ENCODE results near the gene ARHGEF16. TPM values are rescaled to one million over a fixed set of nuclear protein-coding genes. Genes with fewer than 3 reads are reported as not detected.

The ARHGEF16 gene
- 0.89 TPM for total RNA-seq
- long read RNA-seq, transcript ARHGEF16-203 (15 exons, 3,061 nt), result major isoform, 5 of 8 reads
- long read RNA-seq, partial matches to known transcripts, result 0 of 8 reads
- long read RNA-seq, other reads (novel, unspliced or antisense), result 2 of 8 reads

- intact Hi-C loops (cut with DNase I), result loop anchor here (2.0 kb wide), 1 partner anchor 31 kb away; no protein-coding TSS in a partner anchor
- DNase-seq (peak; percentile 68), ATAC-seq (ENCODE audit: poor library complexity) (peak; percentile 76)
Measured at GRCh38 chr1:3453891-3454810, at the start of gene ARHGEF16. ARHGEF16 (plus strand) TSS chr1:3454665; CDS start chr1:3463085, 8,420 bp downstream.

DNA sequence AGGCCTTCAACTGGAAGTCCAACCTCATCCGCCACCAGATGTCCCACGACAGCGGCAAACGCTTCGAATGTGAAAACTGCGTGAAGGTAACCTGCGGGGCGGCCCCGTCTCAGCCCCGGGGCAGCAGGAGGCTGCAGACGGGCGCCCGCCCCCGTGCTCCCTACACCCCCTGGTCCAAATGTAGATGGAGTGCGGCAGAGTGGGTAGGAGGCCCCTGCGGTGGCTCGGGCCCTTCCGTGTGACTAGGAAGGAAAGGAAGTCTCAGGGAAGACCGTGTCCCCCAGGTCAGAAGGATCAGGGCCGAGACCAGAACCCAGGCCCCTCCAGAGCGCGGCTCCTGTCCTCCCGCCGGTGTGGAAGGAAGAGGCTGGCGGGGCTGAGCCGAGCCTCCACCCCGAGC lies 49.7 kb upstream of the ARHGEF16 start:
- ATAC-seq (ENCODE audit: poor library complexity), result no peak
- no peak for DNase-seq
- intact Hi-C loops (cut with DNase I), result loop anchor here (5.0 to 10.0 kb wide), 2 partner anchors 52 to 120 kb away; no protein-coding TSS in a partner anchor

GRCh38 chr1:3405491-3405890 lies 49.0 kb upstream of the ARHGEF16 start:
- intact Hi-C loops (cut with DNase I), result loop anchor here (5.0 to 10.0 kb wide), 2 partner anchors 53 to 121 kb away; no protein-coding TSS in a partner anchor
- ATAC-seq (ENCODE audit: poor library complexity) (no peak), DNase-seq (no peak)

- intact Hi-C loops (cut with DNase I), result loop anchor here (5.0 to 10.0 kb wide), 2 partner anchors 54 to 121 kb away; no protein-coding TSS in a partner anchor
- no peak for DNase-seq
- no peak for ATAC-seq (ENCODE audit: poor library complexity)
Measured at GRCh38 chr1:3405974-3406867, 48.2 kb upstream of the ARHGEF16 start.

DNA sequence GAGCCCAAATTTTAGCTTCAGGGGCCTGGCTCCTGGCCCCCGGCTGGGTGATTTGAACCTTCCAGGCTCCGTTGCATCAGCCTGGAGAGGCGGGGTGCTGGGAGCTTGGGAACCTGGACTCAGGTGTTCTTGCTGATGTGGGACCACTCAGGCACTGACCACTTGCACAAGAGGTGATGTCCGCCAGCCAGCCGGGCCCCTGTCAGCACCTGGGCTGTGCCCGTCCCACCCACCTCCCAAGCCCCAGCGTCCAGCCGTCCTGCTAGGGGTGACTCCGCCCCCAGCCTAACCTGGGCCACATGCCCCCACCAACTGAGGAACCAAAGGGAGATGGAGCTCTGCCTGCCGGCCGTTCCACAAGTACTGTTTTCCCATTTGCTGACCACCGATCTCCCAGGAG lies 47.4 kb upstream of the ARHGEF16 start:
- ATAC-seq (ENCODE audit: poor library complexity), result no peak
- intact Hi-C loops (cut with DNase I), result loop anchor here (5.0 to 10.0 kb wide), 2 partner anchors 55 to 122 kb away; no protein-coding TSS in a partner anchor
- DNase-seq, result no peak

- intact Hi-C loops (cut with DNase I), result loop anchor here (5.0 to 10.0 kb wide), 2 partner anchors 57 to 124 kb away; no protein-coding TSS in a partner anchor
- DNase-seq (no peak), ATAC-seq (ENCODE audit: poor library complexity) (no peak)
Measured at GRCh38 chr1:3408751-3409266, 45.7 kb upstream of the ARHGEF16 start.

DNA sequence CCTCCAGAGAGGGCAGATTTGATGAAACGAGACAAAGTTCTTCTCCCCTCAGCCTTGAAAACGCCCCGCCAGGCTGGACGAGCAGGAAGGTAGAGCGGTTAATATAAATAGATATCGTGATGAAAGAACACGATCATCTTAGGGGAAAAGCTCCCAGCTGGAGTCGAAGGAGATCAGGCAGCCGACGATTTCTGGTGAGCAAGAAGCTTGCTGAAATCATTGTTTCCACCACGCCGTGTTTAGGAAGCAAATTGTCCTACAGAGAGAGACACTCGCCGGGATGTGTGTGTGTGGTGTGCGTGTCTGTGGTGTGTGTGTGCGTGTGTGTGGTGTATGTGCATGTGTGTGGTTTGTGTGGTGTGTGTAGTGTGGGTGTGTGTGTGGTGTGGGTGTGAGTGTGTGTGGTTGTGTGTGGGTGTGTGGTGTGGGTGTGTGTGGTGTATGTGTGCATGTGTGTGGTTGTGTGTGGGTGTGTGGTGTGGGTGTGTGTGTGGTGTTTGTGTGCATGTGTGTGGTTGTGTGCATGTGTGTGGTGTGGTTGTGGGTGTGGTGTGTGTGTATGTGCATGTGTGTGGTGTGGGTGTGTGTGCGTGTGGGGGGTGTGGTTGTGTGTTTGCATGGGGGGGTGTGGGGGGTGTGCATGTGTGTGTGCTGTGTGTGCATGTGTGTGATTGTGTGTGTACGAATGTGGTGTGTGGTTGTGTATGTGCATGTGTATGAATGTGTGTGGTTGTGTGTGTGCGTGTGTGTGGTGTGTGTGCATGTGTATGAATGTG lies 44.9 kb upstream of the ARHGEF16 start:
- DNase-seq (no peak), ATAC-seq (ENCODE audit: poor library complexity) (no peak)
- intact Hi-C loops (cut with DNase I), result loop anchor here (2.0 to 10.0 kb wide), 3 partner anchors 57 to 343 kb away; no protein-coding TSS in a partner anchor

DNA sequence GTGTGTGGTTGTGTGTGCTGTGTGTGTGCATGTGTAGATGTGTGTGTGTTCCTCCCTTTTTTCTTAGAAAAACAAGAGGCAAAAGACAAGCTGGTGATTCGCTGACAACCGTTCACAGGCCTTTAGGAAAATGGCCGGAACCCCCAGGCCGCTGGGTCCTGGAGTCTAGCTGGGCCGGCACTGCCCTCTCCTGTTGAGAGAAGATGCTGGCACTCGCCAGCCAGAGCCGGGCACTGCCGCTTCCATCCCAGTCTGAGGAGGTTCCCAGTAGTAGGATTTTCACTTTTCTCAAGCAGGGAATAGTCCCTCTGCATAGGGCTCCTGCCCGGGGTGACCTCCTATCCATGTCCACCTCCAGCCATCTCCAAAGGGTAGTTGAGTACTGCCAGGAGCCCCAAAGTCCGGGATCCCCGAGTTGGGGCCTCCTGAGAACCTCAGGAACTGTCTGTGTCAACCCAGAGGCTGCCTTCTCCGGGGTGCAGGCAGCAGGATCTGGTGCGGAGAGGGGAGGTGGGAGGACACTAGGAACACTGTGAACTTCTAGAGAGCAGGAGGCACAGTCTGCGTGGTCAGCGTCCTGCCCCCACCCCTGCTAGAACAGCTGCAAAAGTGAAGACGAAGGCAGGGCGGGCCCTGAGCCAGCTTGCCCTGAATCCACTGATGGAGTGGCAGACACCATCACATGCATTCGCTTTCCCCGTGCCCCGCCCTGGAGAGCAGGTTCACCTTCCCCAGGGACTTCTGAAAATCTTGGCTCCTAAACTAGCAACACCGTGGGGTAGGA lies 44.1 kb upstream of the ARHGEF16 start:
- DNase-seq (peak; percentile 77), ATAC-seq (ENCODE audit: poor library complexity) (peak; percentile 89)
- intact Hi-C loops (cut with DNase I), result loop anchor here (2.0 kb wide), 1 partner anchor 344 kb away; no protein-coding TSS in a partner anchor

DNA sequence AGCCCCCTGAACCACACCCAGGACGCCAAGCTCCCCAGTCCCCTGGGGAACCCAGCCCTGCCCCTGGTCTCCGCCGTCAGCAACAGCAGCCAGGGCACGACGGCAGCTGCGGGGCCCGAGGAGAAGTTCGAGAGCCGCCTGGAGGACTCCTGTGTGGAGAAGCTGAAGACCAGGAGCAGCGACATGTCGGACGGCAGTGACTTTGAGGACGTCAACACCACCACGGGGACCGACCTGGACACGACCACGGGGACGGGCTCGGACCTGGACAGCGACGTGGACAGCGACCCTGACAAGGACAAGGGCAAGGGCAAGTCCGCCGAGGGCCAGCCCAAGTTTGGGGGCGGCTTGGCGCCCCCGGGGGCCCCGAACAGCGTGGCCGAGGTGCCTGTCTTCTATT lies 42.7 kb upstream of the ARHGEF16 start:
- no peak for ATAC-seq (ENCODE audit: poor library complexity)

DNA sequence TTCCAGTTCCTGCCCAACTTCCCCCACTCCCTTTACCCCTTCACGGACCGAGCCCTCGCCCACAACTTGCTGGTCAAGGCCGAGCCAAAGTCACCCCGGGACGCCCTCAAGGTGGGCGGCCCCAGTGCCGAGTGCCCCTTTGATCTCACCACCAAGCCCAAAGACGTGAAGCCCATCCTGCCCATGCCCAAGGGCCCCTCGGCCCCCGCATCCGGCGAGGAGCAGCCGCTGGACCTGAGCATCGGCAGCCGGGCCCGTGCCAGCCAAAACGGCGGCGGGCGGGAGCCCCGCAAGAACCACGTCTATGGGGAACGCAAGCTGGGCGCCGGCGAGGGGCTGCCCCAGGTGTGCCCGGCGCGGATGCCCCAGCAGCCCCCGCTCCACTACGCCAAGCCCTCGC lies 42.1 kb upstream of the ARHGEF16 start:
- no peak for DNase-seq
- no peak for ATAC-seq (ENCODE audit: poor library complexity)
- intact Hi-C loops (cut with DNase I), result no loop called here

More for the DNA sequence above, 42.7 kb upstream of the ARHGEF16 start:
- DNase-seq, result no peak
- intact Hi-C loops (cut with DNase I), result loop anchor here (2.0 kb wide), 1 partner anchor 345 kb away; no protein-coding TSS in a partner anchor

DNA sequence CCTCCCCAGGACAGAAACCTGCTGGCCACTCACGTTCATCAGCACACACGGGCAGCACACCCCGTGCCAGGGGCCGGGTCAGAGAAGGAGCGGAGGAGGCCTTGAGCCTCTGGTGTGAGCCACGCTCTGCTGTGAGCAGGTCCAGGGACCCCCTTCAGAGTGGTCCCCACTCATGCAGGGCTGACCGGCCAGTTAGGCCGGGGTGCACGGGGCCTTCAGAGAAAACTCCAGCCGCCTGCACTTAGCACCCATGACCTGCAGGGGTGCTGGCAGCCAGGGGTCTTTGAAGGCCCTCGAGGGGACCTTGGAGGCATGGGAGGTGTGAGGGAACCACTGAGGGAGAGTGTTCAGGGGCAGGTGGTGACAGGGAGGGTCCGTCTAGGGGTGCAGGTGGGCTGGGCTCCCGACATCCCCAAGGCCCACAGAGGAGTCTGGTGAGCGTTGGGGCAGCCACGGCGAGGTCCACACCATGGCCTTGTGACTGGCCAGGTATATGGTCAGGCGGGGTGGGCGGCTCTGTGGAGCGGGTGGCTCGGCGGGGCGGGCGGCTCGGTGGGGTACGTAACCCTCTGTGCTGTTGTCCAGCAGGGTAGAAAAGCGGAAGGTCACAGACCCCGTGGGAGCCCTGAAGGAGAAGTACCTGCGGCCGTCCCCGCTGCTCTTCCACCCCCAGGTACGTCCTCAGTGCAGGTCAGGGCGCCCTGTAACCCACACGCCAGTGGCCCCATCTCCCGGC lies 40.3 kb upstream of the ARHGEF16 start:
- ATAC-seq (ENCODE audit: poor library complexity) (no peak), DNase-seq (no peak)
- intact Hi-C loops (cut with DNase I), result no loop called here

GRCh38 chr1:3415260-3416090 lies 39.0 kb upstream of the ARHGEF16 start:
- DNase-seq, result peak; percentile 69
- ATAC-seq (ENCODE audit: poor library complexity), result peak; percentile 16
- intact Hi-C loops (cut with DNase I), result no loop called here

GRCh38 chr1:3417082-3417739 lies 37.3 kb upstream of the ARHGEF16 start:
- DNase-seq (no peak), ATAC-seq (ENCODE audit: poor library complexity) (no peak)
- intact Hi-C loops (cut with DNase I), result no loop called here

GRCh38 chr1:3417934-3418333 lies 36.5 kb upstream of the ARHGEF16 start:
- intact Hi-C loops (cut with DNase I), result no loop called here
- DNase-seq, result no peak
- ATAC-seq (ENCODE audit: poor library complexity), result no peak

- DNase-seq, result no peak
- intact Hi-C loops (cut with DNase I), result no loop called here
- no peak for ATAC-seq (ENCODE audit: poor library complexity)
Measured at GRCh38 chr1:3418600-3418999, 35.9 kb upstream of the ARHGEF16 start.

All from Right ventricle myocardium superior (tissue), 1 donor.